GM18858 (cell line): ENCODE data around the gene PRKCA.

ENCODE experiments used
- ATAC-seq: cut with Tn5 transposase; IDR thresholded peaks from one replicate; pipeline ENCODE4 v1.9.1; 2021; ENCODE audit not compliant: unreplicated experiment

Gene PRKCA

DNA sequence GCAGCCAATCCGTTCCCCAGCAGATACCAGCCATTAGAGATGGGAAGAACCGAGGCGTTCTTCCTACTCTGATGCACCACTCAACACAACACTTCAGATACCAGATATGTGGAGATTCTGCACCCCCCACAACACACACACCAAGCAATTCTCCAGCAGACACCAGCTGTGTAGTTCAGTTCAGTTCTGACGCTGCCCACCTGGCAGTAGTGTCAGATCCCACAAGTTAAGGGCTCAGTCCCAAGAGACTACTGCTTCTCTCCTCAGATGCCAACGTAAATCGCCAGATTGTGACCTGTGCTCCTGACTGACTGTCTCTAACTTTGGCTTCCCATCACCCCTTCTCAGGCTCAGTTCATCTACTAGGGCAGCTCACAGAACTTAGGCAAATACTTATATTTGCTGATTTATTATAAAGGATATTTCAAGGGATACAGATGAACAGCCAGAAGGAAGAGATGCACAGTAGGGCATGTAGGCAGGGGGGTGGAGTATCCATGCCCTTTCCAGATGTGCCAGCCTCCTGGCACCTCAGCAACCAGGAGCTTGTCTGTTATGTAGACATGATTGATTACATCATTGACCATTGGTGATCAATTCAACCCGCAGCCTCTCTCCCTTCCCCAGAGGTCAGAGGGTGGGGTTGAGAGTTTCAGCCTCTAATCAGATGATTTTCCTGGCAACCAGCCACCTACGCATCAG lies 110.6 kb downstream of the PRKCA start:
- ATAC-seq: no peak

DNA sequence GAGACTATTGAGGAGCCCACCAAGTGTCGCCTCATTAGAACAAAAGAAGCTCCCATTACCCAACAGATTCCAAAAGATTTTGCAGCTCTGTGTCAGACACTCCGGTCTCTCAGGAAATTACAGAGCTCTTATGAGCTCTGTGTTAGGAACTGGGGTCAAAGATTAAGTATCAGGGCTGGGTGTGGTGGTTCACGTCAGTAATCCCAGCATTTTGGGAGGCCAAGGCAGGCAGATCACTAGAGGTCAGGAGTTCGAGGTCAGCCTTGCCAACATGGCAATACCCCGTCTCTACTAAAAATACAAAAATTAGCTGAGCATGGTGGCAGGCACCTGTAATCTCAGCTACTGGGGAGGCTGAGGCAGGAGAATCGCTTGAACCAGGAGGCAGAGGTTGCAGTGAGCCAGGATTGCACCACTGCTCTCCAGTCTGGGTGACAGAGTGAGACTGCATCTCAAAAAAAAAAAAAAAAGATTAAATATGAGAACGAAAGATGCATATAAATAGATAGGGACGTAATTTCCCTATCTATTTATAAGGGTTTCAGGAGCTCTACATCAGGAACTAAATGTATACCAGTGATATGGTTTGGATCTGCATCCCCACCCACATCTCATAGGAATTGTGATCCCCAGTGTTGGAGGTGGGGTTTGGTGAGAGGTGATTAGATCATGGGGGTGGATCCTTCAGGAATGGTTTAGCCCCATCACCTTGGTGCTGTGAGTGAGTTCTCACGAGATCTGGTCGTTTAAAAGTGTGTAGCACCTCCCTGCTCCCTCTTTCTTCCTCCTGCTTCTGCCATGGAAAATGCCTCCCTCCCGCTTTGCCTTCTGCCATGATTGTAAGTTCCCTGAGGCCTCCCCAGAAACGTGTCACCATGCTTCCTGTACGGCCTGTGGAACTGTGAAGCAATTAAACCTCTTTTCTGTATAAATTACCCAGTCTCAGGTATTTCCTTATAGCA lies 111.4 kb downstream of the PRKCA start:
- no peak for ATAC-seq

DNA sequence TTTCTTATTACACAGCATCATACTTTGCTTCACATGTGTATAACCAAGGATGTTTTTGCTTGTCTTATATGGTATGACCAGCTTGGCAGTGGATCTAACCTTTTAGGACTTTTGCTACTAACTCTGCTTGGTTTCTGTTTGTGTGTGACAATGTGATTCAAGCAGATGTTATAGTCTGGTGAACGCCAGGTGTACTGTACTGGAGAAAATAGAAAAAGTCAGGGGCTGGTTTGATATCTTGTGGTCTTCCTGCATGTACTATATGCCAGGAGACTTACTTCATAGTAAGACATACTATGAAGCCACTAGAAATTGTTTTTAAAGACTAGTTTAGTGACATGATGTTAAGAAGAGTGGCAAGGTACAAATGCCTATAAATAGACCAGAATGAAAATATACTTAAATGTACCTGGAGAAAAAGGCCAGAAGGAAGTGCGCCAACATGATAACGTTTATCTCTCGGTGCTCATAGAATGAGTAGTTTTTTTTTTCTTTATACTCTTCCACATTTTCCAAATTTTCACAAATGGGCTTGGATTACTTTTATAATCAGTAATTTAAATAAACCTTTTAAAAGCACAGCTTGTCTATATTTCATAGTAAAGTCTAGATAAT lies 112.3 kb downstream of the PRKCA start:
- no peak for ATAC-seq

DNA sequence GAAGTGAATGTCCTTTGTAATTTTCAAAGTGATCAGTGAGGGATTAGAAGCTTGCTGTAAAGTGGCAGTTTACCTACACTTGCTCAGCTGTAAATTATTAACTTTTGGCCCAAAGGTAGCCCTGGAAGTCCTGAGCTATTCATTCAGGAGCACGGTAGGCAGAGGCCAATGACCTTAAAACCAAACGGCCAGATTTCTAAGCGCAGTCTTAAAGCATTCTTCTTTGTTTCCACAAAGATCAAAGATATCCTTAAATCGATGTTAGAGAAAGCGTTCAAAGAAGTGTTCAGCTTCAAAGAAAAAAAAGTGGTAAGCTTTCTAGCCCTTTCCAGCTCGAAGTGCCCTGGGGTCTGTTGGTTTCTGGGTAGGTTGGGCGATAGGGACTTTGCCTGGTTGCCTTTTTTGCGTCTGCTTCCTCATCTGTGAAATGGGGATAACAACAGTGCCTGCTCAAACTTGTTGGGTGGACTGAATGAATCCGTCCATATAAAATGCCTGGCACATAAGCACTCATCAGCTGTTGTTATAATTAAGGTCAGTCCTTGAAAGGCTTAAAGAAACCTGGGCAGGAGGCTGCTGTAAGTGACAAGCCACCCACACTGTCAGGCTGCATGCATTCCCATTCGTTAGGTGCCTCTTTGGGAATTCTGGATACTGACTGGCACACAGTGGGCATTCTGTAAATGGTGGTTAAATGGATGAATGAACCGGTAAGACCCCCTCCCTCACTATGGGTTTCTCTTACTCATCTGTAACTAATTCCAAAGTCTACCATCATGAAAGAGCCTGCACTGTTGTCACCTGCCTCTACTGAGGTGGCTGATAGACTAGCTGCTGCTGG lies 113.2 kb downstream of the PRKCA start:
- ATAC-seq: no peak

DNA sequence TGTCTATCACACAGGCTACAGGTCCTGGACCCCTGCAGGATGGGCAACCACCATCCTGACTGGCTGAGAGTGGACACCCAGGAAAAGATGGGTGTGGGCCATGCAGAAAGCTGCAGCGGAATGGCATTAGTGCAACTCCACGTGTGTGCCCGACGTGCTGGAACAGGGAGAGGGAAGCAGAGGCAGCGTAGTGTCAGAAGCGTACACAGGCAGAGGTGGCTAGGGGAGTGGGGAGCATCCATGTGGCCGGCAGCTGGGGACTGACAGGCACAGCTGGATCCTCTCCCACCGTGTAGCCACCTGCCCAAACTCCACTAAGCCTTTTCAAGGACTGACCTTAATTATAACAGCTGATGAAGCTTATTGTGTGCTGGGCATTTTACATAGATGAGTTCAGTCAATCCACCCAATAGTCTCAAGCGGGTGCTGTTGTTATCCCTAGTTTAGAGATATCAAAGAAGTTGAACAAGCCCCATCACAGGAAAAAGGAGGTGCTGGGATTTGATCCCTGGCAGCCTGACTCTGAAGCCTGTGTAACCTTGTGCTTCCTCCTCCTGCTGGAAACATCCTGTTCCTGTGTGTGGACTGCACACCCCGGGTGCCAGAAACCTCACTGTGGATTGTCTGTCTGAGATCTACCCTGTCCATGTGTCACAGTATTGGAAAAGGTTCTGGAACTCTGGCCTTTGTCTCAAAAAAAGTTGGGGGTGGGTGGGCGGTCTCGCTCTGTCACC lies 114.0 kb downstream of the PRKCA start:
- no peak for ATAC-seq

DNA sequence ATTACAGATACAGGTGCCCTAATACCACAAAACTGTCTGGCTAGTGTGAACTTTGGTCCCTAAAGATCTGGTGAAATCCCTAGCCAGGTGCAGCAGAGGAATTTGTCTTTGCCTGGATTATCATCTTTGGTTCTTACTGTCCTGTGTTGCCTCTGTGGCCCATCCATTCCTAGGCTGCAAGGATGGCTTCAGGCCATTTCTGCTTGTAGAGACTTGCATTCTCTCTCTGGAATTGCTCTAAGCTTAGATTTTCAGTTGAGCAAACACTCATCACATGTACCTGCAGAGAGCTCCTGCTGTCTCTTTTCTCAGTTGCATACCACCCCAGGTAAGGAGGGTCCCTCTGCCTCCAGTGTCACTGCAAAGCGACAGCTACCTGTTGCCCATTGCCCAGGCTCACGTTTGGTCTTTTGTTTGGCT lies 114.9 kb downstream of the PRKCA start:
- no peak for ATAC-seq

DNA sequence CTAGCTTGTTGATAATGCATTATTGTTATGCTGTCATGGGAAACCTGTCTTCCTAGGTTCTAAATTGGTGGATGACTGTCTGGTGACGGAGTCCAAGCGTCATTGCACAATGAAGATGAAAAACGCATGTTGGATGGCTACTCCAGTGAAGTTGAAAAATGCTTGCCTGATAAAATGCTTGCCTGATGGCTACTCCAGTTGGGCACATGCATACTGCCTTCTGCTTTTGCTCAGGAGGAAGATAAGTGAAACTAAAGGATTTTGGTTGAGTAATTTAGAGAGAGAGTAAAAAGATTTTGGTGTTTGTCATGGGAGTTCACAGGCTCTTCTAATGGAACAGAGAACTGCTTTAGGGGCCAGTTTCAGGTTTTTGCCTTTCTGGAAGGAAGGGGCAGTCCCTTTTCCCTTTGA lies 118.6 kb downstream of the PRKCA start:
- ATAC-seq: no peak

DNA sequence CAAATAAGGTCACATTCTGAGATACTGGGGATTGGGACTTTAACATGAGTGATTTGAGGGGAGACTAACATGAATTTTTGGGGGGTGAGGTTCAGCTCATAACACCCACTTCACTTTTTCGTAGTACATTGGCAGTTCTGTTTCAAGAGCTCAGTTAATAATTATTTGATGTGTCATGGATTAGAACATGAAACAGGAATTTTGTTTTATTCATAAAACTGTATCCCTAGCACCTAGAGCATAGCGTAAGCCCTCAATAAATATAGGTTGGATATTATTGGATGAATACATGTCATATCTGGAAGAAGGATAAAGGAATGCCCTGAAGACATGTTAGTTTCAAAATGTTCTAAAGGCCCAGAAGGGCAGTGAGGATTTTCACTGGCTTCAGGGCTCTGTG lies 119.8 kb downstream of the PRKCA start:
- no peak for ATAC-seq

DNA sequence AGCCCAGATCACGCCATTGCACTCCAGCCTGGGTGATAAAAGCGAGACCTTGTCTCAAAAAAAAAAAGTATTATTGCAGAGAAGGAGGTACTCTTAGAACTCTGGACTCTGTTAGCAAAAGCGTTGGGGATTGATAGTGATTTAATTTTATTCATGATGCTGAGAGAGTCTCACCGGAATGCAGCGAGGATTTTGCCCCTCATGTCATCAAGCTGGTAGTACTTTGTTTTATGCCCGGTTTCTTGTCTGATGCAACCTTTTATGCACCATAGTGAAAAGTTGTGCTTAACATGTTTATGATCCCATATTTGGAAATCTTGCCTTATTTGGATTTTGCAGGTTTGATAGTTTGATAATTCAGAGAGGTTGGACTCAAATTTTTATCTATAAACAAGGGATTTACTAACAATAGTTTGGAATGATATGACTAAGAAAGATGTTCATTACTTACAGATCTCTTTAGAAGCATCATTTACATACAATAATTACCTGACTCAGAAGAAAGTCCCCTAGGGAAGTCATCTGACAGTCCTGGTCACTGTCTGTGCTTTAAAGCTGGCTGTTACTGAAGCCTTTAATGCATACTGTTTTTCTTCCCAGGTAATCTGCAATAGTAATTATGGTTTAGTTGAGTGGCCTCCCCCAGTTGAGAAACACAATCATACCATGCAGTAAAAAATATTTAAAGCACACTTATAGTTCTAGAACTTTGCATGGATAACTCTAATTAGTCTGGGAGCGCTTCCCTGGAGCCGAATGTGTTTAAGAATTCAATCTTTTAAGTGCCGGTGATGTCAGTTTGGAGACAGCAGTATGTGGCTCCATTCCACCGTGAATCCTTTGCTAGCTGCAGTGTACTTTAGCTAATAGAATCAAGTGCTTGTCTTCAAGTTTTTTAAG lies 120.9 kb downstream of the PRKCA start:
- no peak for ATAC-seq

DNA sequence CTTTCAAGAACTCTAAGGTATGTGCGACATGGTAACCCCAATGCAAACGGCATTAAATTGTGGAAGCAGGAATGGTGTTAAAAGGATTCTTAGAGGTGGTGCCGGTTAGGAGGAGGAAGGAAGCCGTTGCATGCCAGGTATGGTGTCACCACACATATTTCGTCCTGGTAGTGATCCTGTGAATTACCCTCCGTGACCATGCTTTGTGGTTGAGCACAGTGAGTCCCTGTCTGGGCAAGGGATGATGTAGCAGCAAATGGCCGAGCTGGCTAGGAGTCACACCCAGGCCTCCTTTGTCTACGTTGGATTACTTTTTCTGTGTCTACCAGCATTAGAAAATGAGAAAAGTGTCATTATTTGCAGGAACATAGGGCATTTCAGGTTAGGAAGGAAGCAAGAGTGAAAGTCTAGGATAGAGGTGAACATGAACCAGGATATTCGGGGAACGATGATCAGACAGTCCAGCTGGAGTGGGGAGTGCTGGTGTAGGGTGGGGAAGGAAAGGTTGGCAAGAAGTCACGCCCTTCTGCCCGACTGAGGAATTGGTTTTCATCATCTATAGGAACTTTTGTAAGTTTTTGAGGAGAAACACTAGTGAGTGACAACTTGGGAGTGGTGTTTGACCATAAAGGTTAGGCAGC lies 123.5 kb downstream of the PRKCA start:
- ATAC-seq: no peak

DNA sequence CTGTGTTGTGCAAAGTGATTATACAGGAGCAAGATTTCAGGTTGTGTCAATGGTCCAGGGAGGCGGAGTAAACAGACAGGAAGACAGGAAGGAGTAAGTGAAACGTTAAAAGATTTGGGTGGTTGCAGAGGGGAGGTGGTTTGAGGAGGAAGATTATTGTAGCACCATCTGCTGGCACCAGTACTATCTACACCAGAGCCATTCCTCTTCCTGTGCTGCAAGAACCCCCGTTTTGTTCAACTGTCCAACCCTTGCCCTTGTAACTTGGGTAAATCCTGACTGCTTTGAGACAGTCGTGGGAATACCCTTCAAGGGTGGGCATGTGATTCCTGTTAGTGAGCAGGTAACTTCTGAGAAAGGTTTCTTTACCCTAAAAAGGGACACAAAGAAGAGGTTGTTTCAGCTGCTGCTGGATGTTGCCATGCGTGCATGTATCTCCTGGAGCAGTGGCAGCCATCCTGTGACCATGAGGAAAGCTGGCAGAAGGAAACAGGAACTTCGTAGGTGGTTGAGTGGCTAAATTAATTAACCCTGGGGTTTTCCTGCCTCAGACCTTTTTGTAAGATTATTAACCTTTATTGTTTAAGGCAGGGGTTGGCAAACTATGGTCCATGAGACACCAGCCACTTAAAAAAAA lies 124.1 kb downstream of the PRKCA start:
- ATAC-seq: no peak

DNA sequence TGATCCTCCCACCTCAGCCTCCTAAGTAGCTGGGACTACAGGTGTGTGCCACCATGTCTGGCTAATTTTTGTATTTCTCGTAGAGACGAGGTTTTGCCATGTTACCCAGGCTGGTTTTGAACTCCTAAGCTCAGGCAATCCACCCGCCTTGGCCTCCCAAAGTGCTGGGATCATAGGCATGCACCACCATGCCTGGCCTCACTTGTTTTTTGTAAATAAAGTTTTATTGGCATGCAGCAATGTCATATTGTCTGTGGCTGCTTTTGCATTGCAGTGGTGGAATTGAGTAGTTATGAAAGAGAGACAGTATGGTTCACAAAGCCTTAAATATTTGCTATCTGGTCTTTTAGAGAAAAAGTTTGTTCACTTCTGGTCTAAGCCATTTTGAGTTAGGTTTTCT lies 124.7 kb downstream of the PRKCA start:
- no peak for ATAC-seq

DNA sequence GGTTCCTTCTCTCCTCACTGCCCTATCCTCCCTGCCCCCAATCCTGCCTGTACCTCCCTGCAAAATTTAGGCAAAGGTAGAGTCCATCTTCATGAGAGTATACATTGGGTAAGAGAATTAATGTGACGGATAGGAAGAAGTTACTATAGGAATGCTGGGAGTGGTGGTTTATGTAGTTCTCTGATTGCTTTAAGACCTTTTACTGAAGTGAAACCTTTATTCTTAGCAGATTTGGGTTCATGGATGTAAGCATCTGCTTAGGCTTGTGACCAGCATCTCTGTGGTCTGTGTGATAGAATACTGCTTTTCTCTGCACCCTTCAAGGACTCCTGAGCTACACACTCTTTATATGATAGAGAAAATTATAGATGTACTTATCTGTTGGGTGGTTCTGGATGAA lies 127.3 kb downstream of the PRKCA start:
- ATAC-seq: no peak

DNA sequence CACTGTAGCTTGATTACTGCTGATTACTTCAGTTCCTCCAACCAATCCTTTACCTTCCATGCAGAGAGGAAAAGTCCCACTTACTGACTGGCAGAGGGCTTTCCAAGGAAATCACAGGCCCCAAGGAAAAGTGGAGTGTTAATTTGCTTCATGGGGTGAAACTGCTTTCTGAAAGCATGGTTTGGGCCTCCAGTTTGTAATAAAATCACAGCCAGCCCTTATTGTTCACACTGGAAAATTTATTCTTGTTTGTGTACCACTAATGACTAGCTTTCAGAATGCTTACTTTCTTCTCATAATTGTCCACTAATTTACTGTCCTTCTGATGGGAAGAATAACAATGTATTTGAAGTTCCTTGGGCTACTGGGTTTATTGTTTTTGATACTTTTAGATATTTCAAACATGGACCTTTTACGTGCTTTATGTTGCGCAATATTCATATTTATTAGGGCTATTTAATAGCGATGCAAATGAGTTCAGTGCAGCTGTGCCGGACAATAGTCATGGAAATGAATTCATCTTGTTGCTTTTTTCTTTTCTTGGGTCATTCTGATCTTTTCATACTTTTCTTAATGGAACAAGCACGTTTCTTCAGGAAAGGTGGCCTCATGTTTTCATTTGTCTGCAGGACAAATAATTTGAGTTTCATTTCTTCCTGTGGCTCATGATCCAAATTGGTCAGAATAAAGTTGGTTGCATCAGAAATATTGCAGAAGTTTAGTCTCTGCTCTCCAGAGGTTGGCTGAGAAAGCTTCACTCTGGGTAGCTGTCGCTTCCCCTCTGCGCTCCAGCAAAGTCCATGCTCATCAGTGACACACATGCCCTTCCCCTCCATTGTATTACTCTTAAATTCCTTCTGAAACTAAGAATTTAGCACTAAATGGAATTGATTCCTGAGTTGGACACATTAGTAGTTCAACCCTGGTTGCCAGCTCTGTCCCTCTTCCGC lies 128.7 kb downstream of the PRKCA start:
- ATAC-seq: no peak

DNA sequence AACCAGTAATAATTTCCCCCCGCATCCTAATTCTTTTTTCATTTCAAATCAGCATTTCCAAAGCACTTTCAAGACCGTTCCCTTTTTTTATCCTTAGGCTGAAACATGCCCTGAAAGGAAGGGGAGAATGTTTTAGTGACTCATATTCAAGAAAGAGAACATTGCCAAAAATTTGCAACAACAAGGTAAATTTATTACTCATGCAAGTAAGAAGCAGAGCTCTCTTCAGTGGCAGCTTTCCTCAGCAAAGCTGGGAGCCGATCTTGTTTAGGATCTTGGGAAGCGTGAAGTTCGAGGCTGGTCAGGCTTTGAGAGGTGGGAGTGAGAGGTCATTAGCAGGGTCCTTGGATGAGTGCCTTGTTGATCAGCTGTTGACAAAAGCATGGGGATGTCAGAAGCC lies 129.5 kb downstream of the PRKCA start:
- no peak for ATAC-seq

DNA sequence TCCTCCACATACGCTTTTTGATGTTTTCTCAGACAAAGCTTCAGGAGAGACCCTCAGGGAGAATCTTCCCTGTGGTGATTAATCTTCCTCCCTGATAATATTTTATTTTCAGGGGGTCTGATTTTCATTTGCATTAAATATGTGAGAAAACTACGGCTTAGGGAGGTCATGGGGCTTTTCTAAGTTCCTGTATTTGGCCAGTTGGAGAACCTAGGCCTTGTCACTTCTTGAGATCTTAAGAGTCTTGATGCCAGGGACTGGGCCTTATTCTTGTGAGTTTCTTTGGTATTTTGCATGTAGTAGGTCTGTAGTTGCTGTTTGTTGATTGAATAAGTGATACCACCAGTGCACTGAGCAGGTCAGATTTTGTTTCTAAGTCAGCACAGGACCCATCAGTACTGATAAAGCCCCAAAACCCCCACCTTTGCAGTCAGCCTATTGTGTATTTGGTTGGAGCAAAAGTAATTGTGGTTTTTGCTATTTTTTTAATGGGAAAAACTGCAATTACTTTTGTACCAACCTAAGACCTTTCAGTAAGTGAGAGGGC lies 130.1 kb downstream of the PRKCA start:
- ATAC-seq: no peak

DNA sequence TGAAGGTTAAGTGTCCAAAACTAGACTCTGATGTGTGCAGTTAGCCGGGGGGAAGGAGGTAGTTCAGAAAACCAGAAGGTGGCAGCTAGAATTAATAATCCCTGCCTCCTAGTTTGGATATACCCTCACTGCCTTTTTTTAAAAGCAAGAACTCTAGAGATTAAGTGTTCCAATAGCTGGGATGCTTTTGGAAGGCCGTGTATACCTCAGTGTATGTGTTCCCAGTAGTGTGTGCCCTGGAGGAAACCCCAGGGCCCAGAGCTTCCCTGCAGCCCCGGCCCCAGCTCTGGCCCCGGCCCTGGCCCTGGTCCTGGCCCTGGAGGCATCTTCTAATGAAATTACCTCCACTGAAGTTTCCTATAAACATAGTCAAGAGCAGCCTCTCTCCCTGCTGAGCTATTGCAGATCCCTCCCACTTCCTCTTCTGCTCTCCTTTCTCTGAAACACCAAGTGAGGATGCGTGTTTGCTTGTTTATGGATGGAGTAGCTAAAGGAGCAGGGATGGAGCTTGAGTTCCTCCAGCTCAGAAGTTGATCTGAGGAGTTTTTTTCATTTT lies 130.7 kb downstream of the PRKCA start:
- ATAC-seq: no peak
